ENCODE data around the gene ZNF853.

The ZNF853 gene

GRCh38 chr7:6636741-6637543 is 21.5 kb downstream of the ZNF853 start, which contains the start of gene ZNF316:
Gene ZNF316, plus strand, starts transcription at chr7:6637318. Its CDS starts 5,092 bp downstream, at chr7:6642410.
- TF ChIP-seq EZH2phosphoT487 (conservative IDR thresholded peaks at IDR 0.05; ENCODE audit: low read length) (no peak), CTCF (IDR thresholded peaks at IDR 0.05; ENCODE audit: insufficient read depth, low read length, poor library complexity, severe bottlenecking) (no peak)
- peak within 1 kb of the TSS; percentile 87 for H2AFZ ChIP-seq (ENCODE audit: low read depth, low read length, severe bottlenecking)
- peak within 1 kb of the TSS; percentile 65 for H3K4me2 ChIP-seq (ENCODE audit: low read depth, low read length, poor library complexity, severe bottlenecking)
- H3K4me3 ChIP-seq (ENCODE audit: insufficient read depth, low read length, poor library complexity, severe bottlenecking): peak within 1 kb of the TSS; percentile 68
- no peaks in the 10 kb centered on the region for H3K9me2 ChIP-seq (replicated peaks; ENCODE audit: insufficient read depth, low read length)
- no peaks in the 10 kb centered on the region for H3K9me3 ChIP-seq (ENCODE audit: insufficient read depth, low read length)
- peaks cover 9% of the 10 kb centered on the region; the same call in 1 of the 2 replicates for H3F3A ChIP-seq (ENCODE audit: insufficient read depth)
- peak within 1 kb of the TSS; percentile 70 for H3K9ac ChIP-seq (ENCODE audit: low read length)
- no peaks in the 10 kb centered on the region for H3K36me3 ChIP-seq (ENCODE audit: low read length)
- H4K20me1 ChIP-seq (ENCODE audit: low read depth, low read length): no peaks in the 10 kb centered on the region
- H3K79me2 ChIP-seq (ENCODE audit: insufficient read depth, low read length): peaks cover 28% of the 10 kb centered on the region
- H3K27me3 ChIP-seq (ENCODE audit: low read length): no peaks in the 10 kb centered on the region
- peak within 1 kb of the TSS; percentile 48 for H3K27ac ChIP-seq (ENCODE audit: low read depth, low read length)

GRCh38 chr7:6637544-6638229 is 22.3 kb downstream of the ZNF853 start:
- Histone ChIP-seq H3F3A (ENCODE audit: insufficient read depth) (peaks cover 9% of the 10 kb centered on the region; the same call in 1 of the 2 replicates), H4K20me1 (ENCODE audit: low read depth, low read length) (no peaks in the 10 kb centered on the region), H3K4me3 (ENCODE audit: insufficient read depth, low read length, poor library complexity, severe bottlenecking) (peak overlapping the region; percentile 68), H3K9ac (ENCODE audit: low read length) (peak overlapping the region; percentile 70), H3K4me2 (ENCODE audit: low read depth, low read length, poor library complexity, severe bottlenecking) (peak overlapping the region; percentile 65), H2AFZ (ENCODE audit: low read depth, low read length, severe bottlenecking) (peak overlapping the region; percentile 53), H3K79me2 (ENCODE audit: insufficient read depth, low read length) (peaks cover 28% of the 10 kb centered on the region), H3K27me3 (ENCODE audit: low read length) (no peaks in the 10 kb centered on the region), H3K9me3 (ENCODE audit: insufficient read depth, low read length) (no peaks in the 10 kb centered on the region), H3K27ac (ENCODE audit: low read depth, low read length) (peak overlapping the region; percentile 48), H3K9me2 (replicated peaks; ENCODE audit: insufficient read depth, low read length) (no peaks in the 10 kb centered on the region), H3K36me3 (ENCODE audit: low read length) (no peaks in the 10 kb centered on the region)
- TF ChIP-seq CTCF (IDR thresholded peaks at IDR 0.05; ENCODE audit: insufficient read depth, low read length, poor library complexity, severe bottlenecking): peak; percentile 73
- no peak for TF ChIP-seq EZH2phosphoT487 (conservative IDR thresholded peaks at IDR 0.05; ENCODE audit: low read length)

DNA sequence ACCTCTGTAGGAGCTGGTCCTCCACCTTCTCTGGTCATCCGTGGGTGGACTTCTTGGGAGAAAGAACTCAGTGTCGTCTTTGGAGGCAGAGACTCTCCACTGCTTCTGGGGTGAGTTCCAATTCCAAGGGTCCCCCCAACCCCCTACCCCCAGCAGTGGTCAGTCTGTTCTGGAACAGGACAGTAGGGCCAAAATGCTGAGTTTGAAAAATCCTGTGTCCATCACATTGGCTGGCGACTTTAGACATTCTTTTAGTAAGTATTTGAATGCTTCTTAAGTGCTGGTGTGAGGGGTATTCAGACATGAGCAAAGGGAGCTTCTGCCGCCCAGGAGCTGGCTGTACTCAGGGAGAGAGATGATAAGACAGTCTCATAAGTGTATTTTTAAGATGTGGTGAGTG is 23.6 kb downstream of the ZNF853 start:
- Histone ChIP-seq H3K9me2 (replicated peaks; ENCODE audit: insufficient read depth, low read length) (no peaks in the 10 kb centered on the region), H3K4me2 (ENCODE audit: low read depth, low read length, poor library complexity, severe bottlenecking) (no peak overlapping the region), H3K27ac (ENCODE audit: low read depth, low read length) (no peak overlapping the region), H3K27me3 (ENCODE audit: low read length) (no peaks in the 10 kb centered on the region), H3K79me2 (ENCODE audit: insufficient read depth, low read length) (peaks cover 28% of the 10 kb centered on the region), H4K20me1 (ENCODE audit: low read depth, low read length) (no peaks in the 10 kb centered on the region), H3F3A (ENCODE audit: insufficient read depth) (peaks cover 9% of the 10 kb centered on the region; the same call in 1 of the 2 replicates), H3K9ac (ENCODE audit: low read length) (no peak overlapping the region), H3K4me3 (ENCODE audit: insufficient read depth, low read length, poor library complexity, severe bottlenecking) (no peak overlapping the region), H2AFZ (ENCODE audit: low read depth, low read length, severe bottlenecking) (no peak overlapping the region), H3K9me3 (ENCODE audit: insufficient read depth, low read length) (no peaks in the 10 kb centered on the region), H3K36me3 (ENCODE audit: low read length) (no peaks in the 10 kb centered on the region)
- TF ChIP-seq EZH2phosphoT487 (conservative IDR thresholded peaks at IDR 0.05; ENCODE audit: low read length) (no peak), CTCF (IDR thresholded peaks at IDR 0.05; ENCODE audit: insufficient read depth, low read length, poor library complexity, severe bottlenecking) (no peak)
